ENCODE results near the gene IZUMO2.

DNA sequence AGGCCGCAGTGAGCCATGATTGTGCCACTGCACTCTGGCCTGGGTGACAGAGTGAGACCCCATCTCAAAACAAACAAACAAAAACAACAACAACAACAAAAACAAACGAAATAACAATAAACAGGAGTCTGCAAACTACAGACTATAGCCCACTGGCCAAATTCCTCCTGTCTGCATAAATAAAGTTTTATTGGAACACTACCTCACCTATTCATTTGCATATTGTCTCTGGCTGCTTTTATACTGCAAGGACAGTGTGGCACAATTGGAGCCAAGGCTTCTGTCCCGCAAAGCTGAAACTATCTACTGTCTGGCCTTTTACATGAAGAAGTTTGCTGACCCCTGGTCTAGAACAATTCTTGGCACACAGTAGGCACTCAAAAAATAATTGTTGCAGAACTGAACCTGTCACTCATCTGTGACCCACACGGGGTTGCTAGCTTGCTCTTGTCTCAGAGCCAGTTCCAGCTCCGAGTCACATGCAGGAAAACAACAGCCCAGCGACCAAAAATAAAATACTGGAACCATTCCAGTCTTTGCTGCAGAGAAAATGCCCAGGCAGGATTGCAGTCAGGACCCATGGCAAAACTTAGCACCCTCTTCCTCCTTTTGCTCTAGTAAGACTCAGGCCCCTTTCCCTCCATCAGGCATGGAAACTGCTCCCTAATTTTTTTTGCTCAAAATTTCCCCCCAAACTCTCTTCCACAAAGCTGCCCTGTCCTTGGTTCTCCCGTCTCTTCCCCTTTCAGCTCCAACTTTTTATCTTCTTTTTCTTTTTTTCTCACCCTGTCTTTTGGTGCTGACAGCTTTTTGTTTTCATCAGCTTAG is 35.6 kb upstream of the IZUMO2 start:
- no peak for TF ChIP-seq NFIC (IDR thresholded peaks at IDR 0.05)
- TF ChIP-seq, protein P1, sequence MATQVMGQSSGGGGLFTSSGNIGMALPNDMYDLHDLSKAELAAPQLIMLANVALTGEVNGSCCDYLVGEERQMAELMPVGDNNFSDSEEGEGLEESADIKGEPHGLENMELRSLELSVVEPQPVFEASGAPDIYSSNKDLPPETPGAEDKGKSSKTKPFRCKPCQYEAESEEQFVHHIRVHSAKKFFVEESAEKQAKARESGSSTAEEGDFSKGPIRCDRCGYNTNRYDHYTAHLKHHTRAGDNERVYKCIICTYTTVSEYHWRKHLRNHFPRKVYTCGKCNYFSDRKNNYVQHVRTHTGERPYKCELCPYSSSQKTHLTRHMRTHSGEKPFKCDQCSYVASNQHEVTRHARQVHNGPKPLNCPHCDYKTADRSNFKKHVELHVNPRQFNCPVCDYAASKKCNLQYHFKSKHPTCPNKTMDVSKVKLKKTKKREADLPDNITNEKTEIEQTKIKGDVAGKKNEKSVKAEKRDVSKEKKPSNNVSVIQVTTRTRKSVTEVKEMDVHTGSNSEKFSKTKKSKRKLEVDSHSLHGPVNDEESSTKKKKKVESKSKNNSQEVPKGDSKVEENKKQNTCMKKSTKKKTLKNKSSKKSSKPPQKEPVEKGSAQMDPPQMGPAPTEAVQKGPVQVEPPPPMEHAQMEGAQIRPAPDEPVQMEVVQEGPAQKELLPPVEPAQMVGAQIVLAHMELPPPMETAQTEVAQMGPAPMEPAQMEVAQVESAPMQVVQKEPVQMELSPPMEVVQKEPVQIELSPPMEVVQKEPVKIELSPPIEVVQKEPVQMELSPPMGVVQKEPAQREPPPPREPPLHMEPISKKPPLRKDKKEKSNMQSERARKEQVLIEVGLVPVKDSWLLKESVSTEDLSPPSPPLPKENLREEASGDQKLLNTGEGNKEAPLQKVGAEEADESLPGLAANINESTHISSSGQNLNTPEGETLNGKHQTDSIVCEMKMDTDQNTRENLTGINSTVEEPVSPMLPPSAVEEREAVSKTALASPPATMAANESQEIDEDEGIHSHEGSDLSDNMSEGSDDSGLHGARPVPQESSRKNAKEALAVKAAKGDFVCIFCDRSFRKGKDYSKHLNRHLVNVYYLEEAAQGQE (IDR thresholded peaks at IDR 0.05; ENCODE audit: low read depth) = no peak
- no peak for TF ChIP-seq MAX (IDR thresholded peaks at IDR 0.05)
- TF ChIP-seq EP300 (IDR thresholded peaks at IDR 0.05; ENCODE audit: borderline replicate concordance) = no peak
- TF ChIP-seq RAD21 (IDR thresholded peaks at IDR 0.05; ENCODE audit: low read depth) = no peak
- no peak for TF ChIP-seq USF1 (IDR thresholded peaks at IDR 0.05)
- TF ChIP-seq TAF1 (IDR thresholded peaks at IDR 0.05; ENCODE audit: low read depth) = no peak
- TF ChIP-seq CEBPB (IDR thresholded peaks at IDR 0.05) = no peak
- TF ChIP-seq FOXM1 (IDR thresholded peaks at IDR 0.05; ENCODE audit: borderline replicate concordance, low read depth) = no peak
- TF ChIP-seq TCF12 (IDR thresholded peaks at IDR 0.05; ENCODE audit: low read depth) = no peak
- no peak for TF ChIP-seq CREB1 (IDR thresholded peaks at IDR 0.05; ENCODE audit: low read depth)
- TF ChIP-seq ZBTB7A (IDR thresholded peaks at IDR 0.05; ENCODE audit: low read depth) = no peak
- no peak for TF ChIP-seq EGR1 (IDR thresholded peaks at IDR 0.05)

All from Ishikawa (cell line).